Kidney (tissue), 14 donors: ENCODE results near the gene UBE3B. TPM values are rescaled to one million over a fixed set of nuclear protein-coding genes. Genes with fewer than 3 reads are reported as not detected.

ENCODE experiments used
- DNase-seq, 5 donors: peaks; one replicate each; pipeline ENCODE4 v3.0.0-alpha.2; 2013 to 2020
- FAIRE-seq: peaks from 2 replicates; lab custom pipeline; 2012; peaks lifted over from hg19 to GRCh38; lab: Jason Lieb, UNC
- H3K27ac ChIP-seq, 2 donors: one replicate each; pipeline ENCODE4 v1.7.0; 2013; ENCODE audit warnings: low read depth in 2 of 2, low read length in 2 of 2, inconsistent platforms in 1 of 2
- H3K27me3 ChIP-seq: one replicate; pipeline ENCODE4 v1.7.1; 2013; ENCODE audit warnings: low read length, inconsistent platforms; ENCODE audit not compliant: control insufficient read depth, insufficient read depth
- H3K36me3 ChIP-seq, 3 donors: one replicate each; pipeline versions ENCODE4 v1.7.0 to v1.7.1; 2013; ENCODE audit warnings: low read length in 3 of 3, control low read depth in 1 of 3, inconsistent platforms in 1 of 3; ENCODE audit not compliant: insufficient read depth in 3 of 3, control insufficient read depth in 2 of 3
- H3K4me1 ChIP-seq, 3 donors: one replicate each; pipeline versions ENCODE4 v1.7.0 to v1.7.1; 2013; ENCODE audit warnings: low read length in 3 of 3, inconsistent platforms in 1 of 3, low read depth in 1 of 3; ENCODE audit not compliant: control insufficient read depth in 2 of 3, insufficient read depth in 2 of 3
- H3K4me3 ChIP-seq, 3 donors: one replicate each; pipeline versions ENCODE4 v1.7.0 to v1.8.1; 2013; ENCODE audit warnings: low read length in 3 of 3, control low read depth in 1 of 3, inconsistent platforms in 1 of 3
- H3K9ac ChIP-seq, 3 donors: one replicate each; pipeline versions ENCODE4 v1.7.0 to v1.7.1; 2013; ENCODE audit warnings: low read length in 3 of 3, control low read depth in 1 of 3, inconsistent platforms in 1 of 3
- H3K9me3 ChIP-seq, 3 donors: one replicate each; pipeline versions ENCODE4 v1.7.0 to v1.7.1; 2013; ENCODE audit warnings: low read length in 3 of 3, control low read depth in 1 of 3, inconsistent platforms in 1 of 3; ENCODE audit not compliant: control insufficient read depth in 2 of 3, insufficient read depth in 1 of 3
- intact Hi-C: fragments of 100-400 bp; cut with DNase I; formaldehyde crosslinking; loops from one replicate; pipeline ENCODE4 v1.11.1; 2022
- polyA plus RNA-seq: library from polyadenylated mRNA; stranded (reverse); fragments of 350-450 nt; fragmentation: Illumina TruSeq; extraction: RNeasy Lipid Tissue Mini Kit (QIAGEN cat#74804); gene quantifications from one replicate; pipeline ENCODE4 v1.2.3, GENCODE V29; 2014; ENCODE audit warnings: low read depth, low replicate concordance; ENCODE audit not compliant: insufficient read depth
- total RNA-seq: library from RNA; stranded (reverse); fragmentation: NEBNext Ultra II Directional; extraction: Animal tissue kit (Norgen Biotek cat#: 25700); gene quantifications from one replicate; pipeline ENCODE4 v1.2.1, GENCODE V29; 2021
- TF ChIP-seq, protein P1 (sequence below): IDR thresholded peaks from 3 replicates; pipeline ENCODE4 v1.5.1; 2012; ENCODE audit warnings: mild to moderate bottlenecking, moderate library complexity, borderline replicate concordance; ENCODE audit not compliant: insufficient read depth; ENCODE audit errors: extremely low read depth
- donor health status: control.
- donor health status: control.
- donor health status: control.
- donor health status: control.
- donor health status: control.
- donor health status: DM: yes; HTN: yes; CAD: no.
- donor health status: Normal renal cell carcinoma (clear cell type).

The UBE3B gene
- total and polyA plus RNA-seq, 2 donors from 2014 or later = 13.9 to 44.3 TPM

DNA sequence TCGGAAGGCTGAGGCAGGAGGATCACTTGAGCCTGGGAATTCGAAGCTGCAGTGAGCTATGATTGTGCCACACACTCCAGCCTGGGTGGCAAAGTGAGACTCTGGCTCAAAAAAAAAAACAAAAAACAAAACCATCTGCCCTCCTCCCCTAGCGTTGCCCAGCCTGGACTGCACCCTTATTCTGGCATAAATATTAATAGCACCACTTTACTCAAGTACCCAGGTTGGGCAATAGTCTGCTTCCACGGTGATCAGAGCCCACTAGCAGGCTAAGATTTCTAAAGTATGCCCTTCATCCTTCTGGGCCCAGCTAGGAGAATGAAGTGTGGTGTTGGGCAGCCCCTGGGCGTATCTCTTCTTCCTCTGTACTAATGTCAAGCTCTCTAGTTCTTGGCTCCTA lies 33.6 kb upstream of the UBE3B start:
- H3K36me3 ChIP-seq = peaks cover 2 to 15% (median 7%) of the 10 kb centered on the region in 3 donors
- H3K27ac ChIP-seq = no peak overlapping the region
- TF ChIP-seq, protein P1, sequence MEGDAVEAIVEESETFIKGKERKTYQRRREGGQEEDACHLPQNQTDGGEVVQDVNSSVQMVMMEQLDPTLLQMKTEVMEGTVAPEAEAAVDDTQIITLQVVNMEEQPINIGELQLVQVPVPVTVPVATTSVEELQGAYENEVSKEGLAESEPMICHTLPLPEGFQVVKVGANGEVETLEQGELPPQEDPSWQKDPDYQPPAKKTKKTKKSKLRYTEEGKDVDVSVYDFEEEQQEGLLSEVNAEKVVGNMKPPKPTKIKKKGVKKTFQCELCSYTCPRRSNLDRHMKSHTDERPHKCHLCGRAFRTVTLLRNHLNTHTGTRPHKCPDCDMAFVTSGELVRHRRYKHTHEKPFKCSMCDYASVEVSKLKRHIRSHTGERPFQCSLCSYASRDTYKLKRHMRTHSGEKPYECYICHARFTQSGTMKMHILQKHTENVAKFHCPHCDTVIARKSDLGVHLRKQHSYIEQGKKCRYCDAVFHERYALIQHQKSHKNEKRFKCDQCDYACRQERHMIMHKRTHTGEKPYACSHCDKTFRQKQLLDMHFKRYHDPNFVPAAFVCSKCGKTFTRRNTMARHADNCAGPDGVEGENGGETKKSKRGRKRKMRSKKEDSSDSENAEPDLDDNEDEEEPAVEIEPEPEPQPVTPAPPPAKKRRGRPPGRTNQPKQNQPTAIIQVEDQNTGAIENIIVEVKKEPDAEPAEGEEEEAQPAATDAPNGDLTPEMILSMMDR = no peak
- H3K9me3 ChIP-seq = no peaks in the 10 kb centered on the region
- no peaks in the 10 kb centered on the region for H3K4me1 ChIP-seq
- no peak overlapping the region for H3K4me3 ChIP-seq
- H3K27me3 ChIP-seq = no peaks in the 10 kb centered on the region
- FAIRE-seq (no peak), DNase-seq (no peak)
- no peak overlapping the region for H3K9ac ChIP-seq
- intact Hi-C loops = no loop called here

DNA sequence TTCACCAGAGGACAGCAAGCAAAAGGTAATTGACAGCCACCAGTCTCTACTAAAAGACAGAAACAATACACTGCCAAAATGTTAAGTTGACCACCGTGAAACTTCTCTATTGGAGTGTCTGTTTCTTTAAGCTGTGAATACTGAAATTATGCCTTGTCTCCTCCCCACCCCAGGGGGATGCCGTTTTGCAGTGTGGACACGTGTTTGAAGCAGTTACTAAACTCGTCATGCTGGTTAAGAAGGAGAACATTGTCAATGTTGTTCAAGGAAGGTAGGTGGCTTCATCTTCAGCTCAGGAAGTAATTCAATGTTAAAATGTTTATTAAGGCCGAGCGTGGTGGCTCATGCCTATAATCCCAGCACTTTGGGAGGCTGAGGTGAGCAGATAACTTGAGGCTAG lies 33.2 kb upstream of the UBE3B start:
- Histone ChIP-seq H3K4me1 (no peaks in the 10 kb centered on the region), H3K9ac (no peak overlapping the region), H3K9me3 (no peaks in the 10 kb centered on the region), H3K27ac (no peak overlapping the region), H3K4me3 (no peak overlapping the region), H3K27me3 (no peaks in the 10 kb centered on the region), H3K36me3 (peaks cover 2 to 15% (median 7%) of the 10 kb centered on the region in 3 donors)
- intact Hi-C loops = no loop called here
- TF ChIP-seq, protein P1 = no peak
- DNase-seq (no peak), FAIRE-seq (no peak)

DNA sequence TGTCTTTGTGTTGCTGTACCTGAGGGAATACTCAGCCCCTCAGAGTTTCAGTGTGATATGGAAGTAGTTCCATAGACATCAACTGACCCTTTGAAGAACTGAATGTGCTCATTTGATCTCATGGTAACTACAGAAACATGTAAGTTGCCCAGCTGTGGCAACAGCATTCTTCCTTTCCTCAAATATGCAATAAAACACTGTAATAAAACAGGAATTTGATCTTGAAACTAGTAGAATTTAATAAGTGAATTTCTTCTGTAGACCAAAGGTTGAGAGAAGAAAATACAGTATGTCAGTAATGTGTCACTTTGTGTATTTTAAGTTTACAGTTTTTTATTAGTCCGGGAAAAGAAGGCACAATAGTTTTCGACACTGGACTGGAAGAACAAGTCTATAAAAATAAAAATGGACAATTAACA lies 32.2 kb upstream of the UBE3B start:
- Histone ChIP-seq H3K27me3 (no peaks in the 10 kb centered on the region), H3K36me3 (peaks cover 2 to 15% (median 9%) of the 10 kb centered on the region in 3 donors), H3K9ac (no peak overlapping the region), H3K9me3 (no peaks in the 10 kb centered on the region), H3K4me1 (no peaks in the 10 kb centered on the region), H3K27ac (peak overlapping the region in 1 of 2 donors; percentile 54), H3K4me3 (no peak overlapping the region)
- TF ChIP-seq, protein P1 = no peak
- DNase-seq = peak in 2 of 5 donors; percentile 26 to 63
- intact Hi-C loops = no loop called here
- no peak for FAIRE-seq

DNA sequence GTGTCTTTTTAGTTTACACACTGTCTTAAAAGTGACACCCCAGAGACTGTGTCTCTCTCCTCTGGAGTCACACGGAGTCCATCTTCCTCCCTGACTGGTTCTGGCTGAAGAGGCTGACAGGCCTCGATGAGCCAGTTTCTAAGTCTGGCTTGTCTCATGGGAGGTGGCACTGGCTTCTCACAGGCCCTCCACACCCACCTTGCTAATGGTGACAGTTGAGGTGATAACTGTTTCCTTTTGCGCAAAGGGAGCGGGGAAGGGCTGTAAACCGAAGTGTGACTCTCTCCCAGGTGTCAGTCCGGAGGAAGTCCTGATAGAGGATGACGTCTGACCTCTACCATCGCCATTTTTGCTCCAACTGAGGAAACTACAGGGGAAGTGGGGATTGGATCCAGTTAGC lies 30.6 kb upstream of the UBE3B start:
- Histone ChIP-seq H3K4me1 (peaks cover 0 to 4% (median 0%) of the 10 kb centered on the region in 3 donors), H3K4me3 (no peak overlapping the region), H3K9me3 (no peaks in the 10 kb centered on the region), H3K36me3 (peaks cover 2 to 17% (median 12%) of the 10 kb centered on the region in 3 donors), H3K27me3 (no peaks in the 10 kb centered on the region), H3K27ac (no peak overlapping the region), H3K9ac (no peak overlapping the region)
- DNase-seq (no peak), FAIRE-seq (no peak)
- TF ChIP-seq, protein P1 = no peak
- intact Hi-C loops = no loop called here
